PC-3 (cell line): ENCODE data around the gene CARMIL1. TPM values are rescaled to one million over a fixed set of nuclear protein-coding genes. Genes with fewer than 3 reads are reported as not detected.

Experiments
- ATAC-seq: fragments of 200-7000 bp; cut with Tn5 transposase; 2 replicates; pipeline ENCODE4 v1.9.1; 2020; ENCODE audit warnings: mild to moderate bottlenecking, moderate library complexity
- BruUV-seq: library from RNA; stranded (reverse); fragments of 400-500 nt; replicated peaks from 2 replicates; lab custom pipeline; 2021; lab: Mats Ljungman, UMichigan
- CTCF ChIA-PET: fragments of 300-600 bp; sonication (Branson Sonifier 250); formaldehyde crosslinking; loops from one replicate; lab custom pipeline; 2022; ENCODE audit warnings: antibody characterized with exemption; lab: Charles Lee
- POLR2A ChIA-PET: fragments of 300-600 bp; sonication (Branson Sonifier 250); formaldehyde crosslinking; loops from one replicate; lab custom pipeline; 2022; ENCODE audit warnings: antibody characterized with exemption; ENCODE audit not compliant: unreplicated experiment; lab: Charles Lee
- DNase-seq: peaks from one replicate; pipeline ENCODE4 v3.0.0-alpha.2; 2015
- H2AFZ ChIP-seq: fragments of 300-600 bp; sonication (generic); 2 replicates; pipeline ENCODE4 v1.6.0; 2016; ENCODE audit warnings: antibody characterized with exemption, low read length
- H3F3A ChIP-seq: fragments of 300-600 bp; sonication (generic); one replicate; pipeline ENCODE4 v1.6.0; 2017; ENCODE audit warnings: antibody characterized with exemption, low read length, control low read depth, mild to moderate bottlenecking; ENCODE audit not compliant: unreplicated experiment
- H3K27ac ChIP-seq: fragments of 300-600 bp; sonication (generic); 2 replicates; pipeline ENCODE4 v1.5.1; 2016; ENCODE audit warnings: mild to moderate bottlenecking, low read length
- H3K27me3 ChIP-seq: fragments of 300-600 bp; sonication (generic); 2 replicates; pipeline ENCODE4 v1.6.1; 2016; ENCODE audit warnings: low read length, mixed read lengths
- H3K36me3 ChIP-seq: fragments of 300-600 bp; sonication (generic); 2 replicates; pipeline ENCODE4 v1.6.1; 2016; ENCODE audit warnings: low read depth, mixed run types, low read length, mixed read lengths
- H3K4me1 ChIP-seq: fragments of 300-600 bp; sonication (generic); 2 replicates; pipeline ENCODE4 v1.5.1; 2016; ENCODE audit warnings: low read length; ENCODE audit not compliant: insufficient read depth
- H3K4me2 ChIP-seq: fragments of 300-600 bp; sonication (generic); 2 replicates; pipeline ENCODE4 v1.6.0; 2016; ENCODE audit warnings: low read length
- H3K4me3 ChIP-seq: fragments of 300-600 bp; sonication (generic); 2 replicates; pipeline ENCODE4 v1.5.1; 2016; ENCODE audit warnings: mild to moderate bottlenecking, low read length, mixed read lengths
- H3K79me2 ChIP-seq: fragments of 300-600 bp; sonication (generic); 2 replicates; pipeline ENCODE4 v1.6.1; 2017; ENCODE audit warnings: low read length, mixed read lengths
- H3K9ac ChIP-seq: fragments of 300-600 bp; sonication (generic); 2 replicates; pipeline ENCODE4 v1.6.0; 2016; ENCODE audit warnings: mild to moderate bottlenecking, low read length
- H3K9me2 ChIP-seq: fragments of 300-600 bp; sonication (generic); replicated peaks from 2 replicates; pipeline ENCODE4 v1.6.1; 2016; ENCODE audit warnings: mixed run types, low read length, mixed read lengths
- H3K9me3 ChIP-seq: fragments of 300-600 bp; sonication (generic); 2 replicates; pipeline ENCODE4 v1.6.1; 2016; ENCODE audit warnings: low read length, mixed read lengths
- H4K20me1 ChIP-seq: fragments of 300-600 bp; sonication (generic); 2 replicates; pipeline ENCODE4 v1.6.1; 2016; ENCODE audit warnings: low read length, mixed read lengths
- CTCF ChIP-seq: fragments of 300-600 bp; sonication (generic); conservative IDR thresholded peaks from 2 replicates; pipeline ENCODE4 v1.5.1; 2017; ENCODE audit warnings: antibody characterized with exemption, low read depth, mild to moderate bottlenecking, low read length
- EZH2 ChIP-seq: fragments of 300-600 bp; sonication (generic); IDR thresholded peaks from one replicate; pipeline ENCODE4 v1.6.1; 2017; ENCODE audit warnings: antibody characterized with exemption, mild to moderate bottlenecking, low read length; ENCODE audit not compliant: unreplicated experiment
- EZH2phosphoT487 ChIP-seq: fragments of 300-600 bp; sonication (generic); IDR thresholded peaks from 2 replicates; pipeline ENCODE4 v1.6.1; 2018; ENCODE audit warnings: mild to moderate bottlenecking, antibody characterized with exemption, low read length, borderline replicate concordance
- intact Hi-C: fragments of 100-400 bp; cut with micrococcal nuclease; formaldehyde crosslinking; loops from 2 replicates; pipeline ENCODE4 v1.9.0; 2023
- total RNA-seq: library from RNA; depleted of rRNA; stranded (reverse); fragments of >200 nt; gene quantifications from 2 replicates; pipeline ENCODE4 v1.2.3, GENCODE V29; 2014

CARMIL1 gene
- total RNA-seq, 1 experiment from 2014 or later: 22.0 TPM

- no peaks in the 10 kb centered on the region for H4K20me1 ChIP-seq
- CTCF ChIA-PET: no interaction called here
- no peak overlapping the region for H3K4me2 ChIP-seq
- no peak overlapping the region for H2AFZ ChIP-seq
- H3K9me2 ChIP-seq: no peaks in the 10 kb centered on the region
- H3K4me3 ChIP-seq: no peak overlapping the region
- ATAC-seq (no peak; the same call in 1 of the 2 replicates), DNase-seq (no peak)
- H3K9me3 ChIP-seq: no peaks in the 10 kb centered on the region
- no peak overlapping the region for H3K9ac ChIP-seq
- no peaks in the 10 kb centered on the region for H3K36me3 ChIP-seq
- H3K27ac ChIP-seq: no peak overlapping the region
- no peaks in the 10 kb centered on the region for H3K79me2 ChIP-seq
- no peaks in the 10 kb centered on the region for H3K27me3 ChIP-seq
- no peaks in the 10 kb centered on the region for H3K4me1 ChIP-seq
- H3F3A ChIP-seq: no peaks in the 10 kb centered on the region
- no peak for TF ChIP-seq EZH2
- TF ChIP-seq EZH2phosphoT487: no peak
- no peak for TF ChIP-seq CTCF
- intact Hi-C loops: no loop called here
- no TSS peak for BruUV-seq
- POLR2A ChIA-PET: no interaction called here
Observed at GRCh38 chr6:25405442-25405841, 126.3 kb downstream of the CARMIL1 start.

DNA sequence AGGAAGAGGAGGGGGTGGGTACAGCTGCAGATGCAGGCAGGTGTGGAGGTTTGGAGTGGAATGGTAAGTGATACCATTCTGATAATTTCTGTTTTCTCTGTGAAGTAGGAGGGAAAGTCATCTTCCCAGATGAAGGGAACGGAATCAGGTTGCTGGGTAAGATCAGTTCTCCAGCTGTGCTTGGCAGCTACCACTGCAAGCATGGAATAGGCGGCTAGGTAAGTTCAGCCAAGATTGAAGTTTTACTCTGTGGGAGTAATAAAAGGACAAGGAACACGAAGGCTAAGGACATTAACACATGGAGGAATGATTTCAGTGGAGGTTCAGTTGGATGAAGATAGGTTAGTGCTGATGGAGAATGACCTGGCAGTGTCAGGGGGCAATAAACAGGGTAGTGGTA is 128.3 kb downstream of the CARMIL1 start:
- Histone ChIP-seq H3K9me3 (no peaks in the 10 kb centered on the region), H3K9ac (no peak overlapping the region), H3K27ac (no peak overlapping the region), H3K4me1 (no peaks in the 10 kb centered on the region), H4K20me1 (no peaks in the 10 kb centered on the region), H3K4me2 (no peak overlapping the region), H3K79me2 (0 out of 2 replicates have a peak, but pooled peaks cover 8% of the 10 kb centered on the region), H3K27me3 (no peaks in the 10 kb centered on the region), H3F3A (no peaks in the 10 kb centered on the region), H3K9me2 (no peaks in the 10 kb centered on the region), H2AFZ (no peak overlapping the region), H3K4me3 (no peak overlapping the region), H3K36me3 (no peaks in the 10 kb centered on the region)
- intact Hi-C loops: no loop called here
- BruUV-seq: no TSS peak
- DNase-seq (no peak), ATAC-seq (no peak)
- ChIA-PET POLR2A (interaction anchor here (0.6 kb wide), 1 partner anchor 17 kb away, joined by 3 read pairs; no protein-coding TSS in a partner anchor), CTCF (no interaction called here)
- TF ChIP-seq EZH2 (no peak), CTCF (no peak), EZH2phosphoT487 (no peak)

DNA sequence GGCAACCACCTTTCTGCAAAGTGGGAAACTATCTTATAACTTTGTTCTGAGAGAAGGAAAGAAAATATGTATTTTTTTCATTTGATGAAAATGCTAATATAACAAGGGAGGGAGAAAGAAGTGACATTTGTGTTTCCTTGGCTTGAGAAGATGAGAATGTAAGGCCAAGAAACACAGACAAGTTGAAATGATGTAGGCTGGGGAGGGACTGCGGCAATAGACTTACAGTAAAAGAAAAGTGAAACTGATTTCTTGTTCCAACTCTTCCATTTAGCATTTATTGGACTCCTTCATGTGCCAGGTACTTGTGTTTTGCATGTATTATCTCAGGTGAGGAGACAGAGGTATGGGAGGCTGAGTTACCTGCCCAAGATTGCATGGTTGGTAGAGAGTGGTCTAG is 130.9 kb downstream of the CARMIL1 start:
- Histone ChIP-seq H3K9ac (no peak overlapping the region), H3K27me3 (no peaks in the 10 kb centered on the region), H3K4me3 (no peak overlapping the region), H3K9me3 (no peaks in the 10 kb centered on the region), H2AFZ (no peak overlapping the region), H3K4me2 (no peak overlapping the region), H3F3A (no peaks in the 10 kb centered on the region), H3K4me1 (no peaks in the 10 kb centered on the region), H3K27ac (no peak overlapping the region), H3K79me2 (0 out of 2 replicates have a peak, but pooled peaks cover 8% of the 10 kb centered on the region), H4K20me1 (no peaks in the 10 kb centered on the region), H3K9me2 (no peaks in the 10 kb centered on the region), H3K36me3 (no peaks in the 10 kb centered on the region)
- intact Hi-C loops: no loop called here
- TF ChIP-seq EZH2 (no peak), CTCF (no peak), EZH2phosphoT487 (no peak)
- no peak for ATAC-seq
- POLR2A ChIA-PET: no interaction called here
- CTCF ChIA-PET: no interaction called here
- BruUV-seq: no TSS peak
- DNase-seq: no peak
